ENCODE measurements around the gene EIF4EBP2. TPM values are rescaled to one million over a fixed set of nuclear protein-coding genes. Genes with fewer than 3 reads are reported as not detected.

EIF4EBP2 gene
- total RNA-seq, 1 experiment from 2014 or later, result 93.2 TPM

- H3K23me2 ChIP-seq (ENCODE audit: insufficient read length, low read depth, low read length, poor library complexity, severe bottlenecking), result peaks cover 14% of the 10 kb centered on the region
- H3K56ac ChIP-seq (ENCODE audit: insufficient read length, low read depth, low read length), result no peak overlapping the region
- Mint-ChIP-seq H3K36me3 (ENCODE audit: insufficient read depth in 1 of 3, low read depth in 3 of 3) (peaks cover 0 to 8% (median 0%) of the 10 kb centered on the region in 3 experiments; a peak in 2 of 7 replicates), H3K4me3 (peak overlapping the region; percentile 74; a peak in 3 of 5 replicates), H3K4me1 (peaks cover 45 to 57% of the 10 kb centered on the region in 2 experiments), H3K9me3 (no peaks in the 10 kb centered on the region; a peak in 2 of 5 replicates), H3K27ac (peak overlapping the region in 1 of 3 experiments; percentile 63; a peak in 4 of 7 replicates), H3K27me3 (ENCODE audit: low read depth) (peaks cover 61% of the 10 kb centered on the region)
- peaks cover 14% of the 10 kb centered on the region; the same call in 1 of the 2 replicates for H3K27me3 ChIP-seq (ENCODE audit: insufficient read depth, low read length)
- peak overlapping the region; percentile 51; the same call in 1 of the 2 replicates for H3K14ac ChIP-seq (ENCODE audit: insufficient read depth, low read length)
- peaks cover 13% of the 10 kb centered on the region; the same call in 1 of the 2 replicates for H3K4me1 ChIP-seq (ENCODE audit: insufficient read depth, low read length)
- peak overlapping the region; percentile 56 for H3K18ac ChIP-seq (ENCODE audit: insufficient read length, low read depth, low read length)
- no peak overlapping the region for H2AFZ ChIP-seq (ENCODE audit: low read length)
- peak; percentile 67 for DNase-seq
- no peaks in the 10 kb centered on the region for H3K79me2 ChIP-seq (ENCODE audit: insufficient read depth, low read length)
- no peak overlapping the region for H4K5ac ChIP-seq (ENCODE audit: insufficient read length, low read depth, low read length)
- no peak overlapping the region for H4K8ac ChIP-seq (replicated peaks; ENCODE audit: insufficient read length, low read depth, low read length)
- H3K23ac ChIP-seq (ENCODE audit: insufficient read length, low read depth, low read length), result no peak overlapping the region
- no peak overlapping the region for H2BK120ac ChIP-seq (ENCODE audit: low read depth, low read length, poor library complexity, severe bottlenecking)
- H3K9ac ChIP-seq (ENCODE audit: extremely low read depth, insufficient read length, low read length), result no peak overlapping the region
- no peak overlapping the region for H2AK5ac ChIP-seq (ENCODE audit: insufficient read length, low read length)
- no peak overlapping the region for H3K4me2 ChIP-seq (ENCODE audit: insufficient read depth, insufficient read length, low read length)
- H4K91ac ChIP-seq (ENCODE audit: insufficient read length, low read depth, low read length), result no peak overlapping the region
- no peak overlapping the region for H3K4ac ChIP-seq (ENCODE audit: low read depth, low read length)
- no peaks in the 10 kb centered on the region for H3K9me3 ChIP-seq (ENCODE audit: control insufficient read depth, low read depth, low read length)
- H3K79me1 ChIP-seq (ENCODE audit: insufficient read depth, low read depth, low read length, poor library complexity, severe bottlenecking), result no peaks in the 10 kb centered on the region
- H3K27ac ChIP-seq (ENCODE audit: insufficient read length, low read depth, low read length), result no peak overlapping the region
- no peaks in the 10 kb centered on the region for H4K20me1 ChIP-seq (ENCODE audit: control insufficient read depth, insufficient read depth, insufficient read length)
- no peak overlapping the region for H3T11ph ChIP-seq (ENCODE audit: low read length)
- no peak overlapping the region for H2BK5ac ChIP-seq (ENCODE audit: insufficient read length, low read length)
- no peak overlapping the region for H2BK15ac ChIP-seq (ENCODE audit: low read depth, low read length)
- WGBS (ENCODE audit: extremely low coverage, insufficient read length, low lambda C conversion rate), result no CpG with 5 or more reads among the region's 29 CpGs
- H2BK20ac ChIP-seq (ENCODE audit: low read depth, low read length, poor library complexity, severe bottlenecking), result no peak overlapping the region
- no peak for TF ChIP-seq CTCF (conservative IDR thresholded peaks at IDR 0.05)
- no peak overlapping the region for H2BK12ac ChIP-seq (ENCODE audit: insufficient read length, low read depth, low read length)
Measured at GRCh38 chr10:70459774-70460490, 56.0 kb downstream of the EIF4EBP2 start.

All from H9 (cell line).